GM10248 (cell line): Measurements from ENCODE around the gene RTL1.

Source experiments
- CTCF ChIA-PET: fragments of 300-600 bp; sonication (Branson Sonifier 250); formaldehyde crosslinking; extraction: SDS; loops from one replicate; lab custom pipeline; 2021; ENCODE audit warnings: antibody characterized with exemption; lab: Yijun Ruan, JAX
- POLR2A ChIA-PET: fragments of 350-650 bp; sonication (Branson Sonifier 250); formaldehyde crosslinking; extraction: SDS; loops from one replicate; lab custom pipeline; 2020; ENCODE audit warnings: antibody characterized with exemption; lab: Yijun Ruan, JAX
- DNase-seq: peaks from one replicate; pipeline ENCODE4 v3.0.0; 2012; ENCODE audit errors: extremely low spot score
- TF ChIP-seq, protein P1 (sequence below): IDR thresholded peaks from 2 replicates; pipeline ENCODE4 v1.5.1; 2012; ENCODE audit warnings: mild to moderate bottlenecking, low read depth; ENCODE audit errors: extremely low read depth, missing control alignments, control extremely low read depth

The RTL1 gene

GRCh38 chr14:100845341-100845740 is 58.2 kb downstream of the RTL1 start:
- DNase-seq, result no peak
- POLR2A ChIA-PET, result no interaction called here
- CTCF ChIA-PET, result no interaction called here
- TF ChIP-seq, protein P1, sequence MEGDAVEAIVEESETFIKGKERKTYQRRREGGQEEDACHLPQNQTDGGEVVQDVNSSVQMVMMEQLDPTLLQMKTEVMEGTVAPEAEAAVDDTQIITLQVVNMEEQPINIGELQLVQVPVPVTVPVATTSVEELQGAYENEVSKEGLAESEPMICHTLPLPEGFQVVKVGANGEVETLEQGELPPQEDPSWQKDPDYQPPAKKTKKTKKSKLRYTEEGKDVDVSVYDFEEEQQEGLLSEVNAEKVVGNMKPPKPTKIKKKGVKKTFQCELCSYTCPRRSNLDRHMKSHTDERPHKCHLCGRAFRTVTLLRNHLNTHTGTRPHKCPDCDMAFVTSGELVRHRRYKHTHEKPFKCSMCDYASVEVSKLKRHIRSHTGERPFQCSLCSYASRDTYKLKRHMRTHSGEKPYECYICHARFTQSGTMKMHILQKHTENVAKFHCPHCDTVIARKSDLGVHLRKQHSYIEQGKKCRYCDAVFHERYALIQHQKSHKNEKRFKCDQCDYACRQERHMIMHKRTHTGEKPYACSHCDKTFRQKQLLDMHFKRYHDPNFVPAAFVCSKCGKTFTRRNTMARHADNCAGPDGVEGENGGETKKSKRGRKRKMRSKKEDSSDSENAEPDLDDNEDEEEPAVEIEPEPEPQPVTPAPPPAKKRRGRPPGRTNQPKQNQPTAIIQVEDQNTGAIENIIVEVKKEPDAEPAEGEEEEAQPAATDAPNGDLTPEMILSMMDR, result no peak

- CTCF ChIA-PET, result no interaction called here
- POLR2A ChIA-PET, result no interaction called here
Observed at GRCh38 chr14:100844846-100845245, 58.7 kb downstream of the RTL1 start.

DNA sequence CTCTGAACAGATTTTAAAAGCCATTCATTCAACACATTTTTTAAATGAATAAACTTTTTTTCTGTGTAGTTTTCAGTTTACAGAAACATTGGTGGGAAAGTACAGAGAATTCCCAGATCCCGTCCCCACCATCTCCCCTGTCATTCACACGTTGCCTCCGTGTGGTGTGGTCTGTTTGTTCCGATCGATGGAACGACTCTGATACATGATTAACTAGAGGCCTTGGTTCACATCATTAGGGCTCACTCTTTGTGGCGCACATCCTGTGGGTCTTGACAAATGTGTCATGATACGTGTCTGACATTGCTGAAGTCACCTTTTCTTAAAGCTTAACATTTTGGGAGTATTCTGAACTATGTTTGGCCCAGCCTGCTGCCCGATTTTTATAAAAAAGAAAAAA is 59.1 kb downstream of the RTL1 start:
- ChIA-PET POLR2A (no interaction called here), CTCF (no interaction called here)
- TF ChIP-seq, protein P1, result no peak
- DNase-seq, result no peak

More at GRCh38 chr14:100844846-100845245, 58.7 kb downstream of the RTL1 start:
- TF ChIP-seq, protein P1, result no peak
- no peak for DNase-seq

GRCh38 chr14:100844082-100844408 is 59.5 kb downstream of the RTL1 start:
- ChIA-PET POLR2A (no interaction called here), CTCF (no interaction called here)
- TF ChIP-seq, protein P1, result no peak
- no peak for DNase-seq

DNA sequence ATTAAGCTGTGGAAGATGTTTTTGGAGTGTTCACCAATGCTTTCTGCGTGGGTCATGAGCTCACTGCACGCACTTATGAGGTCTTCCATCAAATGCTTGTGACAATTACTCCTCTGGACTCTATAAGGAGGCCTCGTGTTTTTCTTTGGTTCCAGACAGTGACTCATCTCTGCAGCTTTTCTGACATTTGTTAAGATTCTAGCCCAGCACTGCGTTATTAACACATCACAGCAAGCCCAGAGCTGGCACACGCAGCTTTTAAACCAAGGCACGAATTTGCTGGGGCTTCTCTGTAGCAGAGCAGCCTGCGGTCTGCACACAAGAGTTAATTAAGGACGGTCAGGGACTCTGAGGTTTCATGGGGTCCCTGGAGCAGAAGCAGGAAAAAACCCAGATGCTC is 60.7 kb downstream of the RTL1 start:
- CTCF ChIA-PET, result interaction anchor here (1.9 kb wide), 1 partner anchor 8 kb away, joined by 5 read pairs; no protein-coding TSS in a partner anchor
- POLR2A ChIA-PET, result no interaction called here

GRCh38 chr14:100841761-100842403 is 61.6 kb downstream of the RTL1 start:
- CTCF ChIA-PET, result interaction anchor here (1.9 kb wide), 1 partner anchor 9 kb away, joined by 5 read pairs; no protein-coding TSS in a partner anchor
- no peak for DNase-seq
- TF ChIP-seq, protein P1, result no peak
- POLR2A ChIA-PET, result no interaction called here

More for the DNA sequence above, 60.7 kb downstream of the RTL1 start:
- TF ChIP-seq, protein P1, result no peak
- no peak for DNase-seq
